Measurements from ENCODE around the gene INTS1. TPM values are rescaled to one million over a fixed set of nuclear protein-coding genes. Genes with fewer than 3 reads are reported as not detected.

The INTS1 gene
- total and polyA plus RNA-seq, 2 experiments from 2014 or later: 30.0 to 57.3 TPM

DNA sequence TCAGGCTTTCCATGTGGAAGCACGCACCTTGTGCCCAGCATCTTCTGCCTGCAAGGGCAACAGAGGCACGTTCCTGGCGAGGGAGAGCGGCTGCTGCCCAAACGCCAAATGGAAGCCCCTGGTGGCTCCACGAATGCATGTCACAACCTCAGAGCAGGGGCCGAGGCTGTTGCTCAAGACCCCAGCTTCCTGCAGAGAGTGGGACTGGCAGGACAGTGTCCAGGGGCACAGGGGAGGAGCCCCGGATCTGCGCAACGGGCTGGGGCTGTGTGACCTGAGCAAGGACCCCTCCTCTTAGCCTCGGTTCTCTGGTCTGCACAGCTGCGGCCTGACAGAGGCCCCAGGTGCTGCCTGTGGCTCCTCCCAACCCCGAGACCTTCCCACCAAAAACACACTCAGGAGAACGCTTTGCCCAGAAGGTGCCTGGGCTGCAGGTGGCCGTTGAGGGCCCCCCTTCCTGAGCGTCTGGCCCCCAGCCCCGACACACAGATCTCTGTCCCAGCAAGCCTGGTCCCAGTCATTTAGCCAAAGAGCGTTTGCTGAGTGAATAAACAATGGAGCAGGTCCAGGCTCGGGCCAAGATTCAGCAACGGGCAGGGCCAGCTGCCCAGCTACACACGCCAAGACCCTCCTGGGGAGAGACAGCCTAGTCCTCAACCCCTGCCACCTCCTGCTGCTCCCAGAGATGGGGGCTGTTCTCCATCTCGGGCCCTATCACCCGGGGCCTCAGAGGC, 46.1 kb downstream of the INTS1 start:
- no peak for TF ChIP-seq EZH2 (IDR thresholded peaks at IDR 0.05; ENCODE audit: borderline replicate concordance)
- no peak for TF ChIP-seq EZH2phosphoT487 (IDR thresholded peaks at IDR 0.05; ENCODE audit: low read depth, severe bottlenecking, unreplicated experiment)
- no peak for TF ChIP-seq CTCF (IDR thresholded peaks at IDR 0.05; ENCODE audit: poor library complexity)
- H3K36me3 ChIP-seq (replicated peaks; ENCODE audit: insufficient read depth, low read depth): no peaks in the 10 kb centered on the region
- peak overlapping the region; percentile 48 for H3K4me3 ChIP-seq
- H3K9me3 ChIP-seq (ENCODE audit: low read depth): no peaks in the 10 kb centered on the region
- H3K27ac ChIP-seq: peak overlapping the region; percentile 16
- no peak for DNase-seq (ENCODE audit: low spot score)
- peaks cover 46% of the 10 kb centered on the region for H3K4me1 ChIP-seq (ENCODE audit: insufficient read depth)
- 71% methylated on average over 23 of the region's 23 CpGs for WGBS (ENCODE audit: low lambda C conversion rate, missing lambda C conversion rate)
- H3K79me2 ChIP-seq: peaks cover 35% of the 10 kb centered on the region
- H2AFZ ChIP-seq: no peak overlapping the region
- no peaks in the 10 kb centered on the region for H3K9me2 ChIP-seq (replicated peaks; ENCODE audit: insufficient read depth)
- no peaks in the 10 kb centered on the region for H3K27me3 ChIP-seq
- no peaks in the 10 kb centered on the region for H4K20me1 ChIP-seq (ENCODE audit: insufficient read depth, poor library complexity, severe bottlenecking)
- H3K4me2 ChIP-seq: peak overlapping the region; percentile 97

DNA sequence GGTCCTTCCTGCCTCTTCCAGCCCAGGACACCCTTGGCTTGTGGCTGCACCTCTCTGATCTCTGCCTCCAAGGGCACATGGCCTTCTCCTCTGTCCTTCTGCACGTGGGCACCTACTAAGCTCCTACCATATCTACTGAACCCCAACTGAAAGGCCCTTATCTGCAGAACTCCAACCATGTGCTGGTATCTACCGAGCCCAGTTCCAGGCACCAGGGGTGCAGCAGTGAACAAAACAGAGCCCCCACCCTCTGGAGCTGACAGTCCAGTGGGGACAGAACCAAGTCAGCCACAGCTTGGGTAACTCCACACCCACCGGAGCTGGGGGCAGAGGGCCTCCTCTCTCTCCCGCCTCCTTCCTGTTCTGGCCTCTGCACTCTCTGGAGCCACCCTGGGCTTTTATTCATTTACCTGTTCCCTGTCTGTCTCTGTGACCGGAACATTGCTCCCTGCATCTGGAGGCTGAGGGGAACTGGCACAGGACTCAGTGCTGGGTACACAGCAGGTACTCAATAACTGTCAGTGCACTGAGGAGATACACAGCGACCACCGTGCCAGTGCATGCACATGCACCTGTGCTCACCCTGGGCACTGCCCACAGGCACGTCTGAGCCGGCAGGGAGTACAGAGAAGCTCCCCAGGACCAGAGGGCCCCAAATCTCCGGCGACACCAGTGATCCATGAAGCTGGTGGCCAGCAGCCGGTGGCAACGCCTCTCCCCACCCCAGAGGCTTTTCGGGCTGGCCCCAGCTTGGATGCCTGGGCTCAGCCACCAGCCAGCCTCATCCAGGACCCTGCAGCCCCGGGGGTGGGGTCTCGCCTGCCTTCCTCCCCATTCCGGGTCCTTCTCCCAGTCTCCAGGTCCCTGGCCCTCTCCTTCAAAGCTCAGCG, 46.9 kb downstream of the INTS1 start:
- no peaks in the 10 kb centered on the region for H3K9me3 ChIP-seq (ENCODE audit: low read depth)
- H3K27ac ChIP-seq: no peak overlapping the region
- H3K4me1 ChIP-seq (ENCODE audit: insufficient read depth): peaks cover 43% of the 10 kb centered on the region
- peak overlapping the region; percentile 97 for H3K4me2 ChIP-seq
- H2AFZ ChIP-seq: no peak overlapping the region
- TF ChIP-seq CTCF (IDR thresholded peaks at IDR 0.05; ENCODE audit: poor library complexity) (no peak), EZH2 (IDR thresholded peaks at IDR 0.05; ENCODE audit: borderline replicate concordance) (no peak), EZH2phosphoT487 (IDR thresholded peaks at IDR 0.05; ENCODE audit: low read depth, severe bottlenecking, unreplicated experiment) (no peak)
- H3K4me3 ChIP-seq: no peak overlapping the region
- peaks cover 35% of the 10 kb centered on the region for H3K79me2 ChIP-seq
- 88% methylated on average over 18 of the region's 18 CpGs for WGBS (ENCODE audit: low lambda C conversion rate, missing lambda C conversion rate)
- DNase-seq (ENCODE audit: low spot score): no peak
- H3K27me3 ChIP-seq: no peaks in the 10 kb centered on the region
- no peaks in the 10 kb centered on the region for H3K36me3 ChIP-seq (replicated peaks; ENCODE audit: insufficient read depth, low read depth)
- H4K20me1 ChIP-seq (ENCODE audit: insufficient read depth, poor library complexity, severe bottlenecking): no peaks in the 10 kb centered on the region
- no peaks in the 10 kb centered on the region for H3K9me2 ChIP-seq (replicated peaks; ENCODE audit: insufficient read depth)

DNA sequence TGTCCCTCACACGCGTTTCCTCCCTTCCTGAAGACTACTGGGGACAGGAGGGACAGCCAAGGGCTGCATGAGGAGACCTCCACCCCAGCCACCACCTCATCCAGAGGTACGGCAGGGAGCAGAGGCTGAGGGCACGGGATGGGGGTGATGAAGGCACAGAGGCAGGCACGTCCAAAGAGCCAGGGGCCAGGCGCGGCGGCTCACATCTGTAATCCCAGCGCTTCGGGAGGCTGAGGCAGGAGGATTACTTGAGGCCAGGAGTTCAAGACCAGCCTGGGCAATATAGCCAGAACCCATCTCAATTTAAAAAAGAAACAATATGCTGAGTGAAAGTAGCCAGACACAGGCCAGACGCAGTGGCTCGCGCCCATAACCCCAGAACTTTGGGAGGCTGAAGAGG, 48.2 kb downstream of the INTS1 start:
- H3K27ac ChIP-seq: peak overlapping the region; percentile 51
- H3K9me3 ChIP-seq (ENCODE audit: low read depth): no peaks in the 10 kb centered on the region
- H3K4me1 ChIP-seq (ENCODE audit: insufficient read depth): peaks cover 30% of the 10 kb centered on the region
- H3K79me2 ChIP-seq: peaks cover 35% of the 10 kb centered on the region
- no peaks in the 10 kb centered on the region for H3K9me2 ChIP-seq (replicated peaks; ENCODE audit: insufficient read depth)
- no peaks in the 10 kb centered on the region for H3K27me3 ChIP-seq
- no peak overlapping the region for H2AFZ ChIP-seq
- no peaks in the 10 kb centered on the region for H4K20me1 ChIP-seq (ENCODE audit: insufficient read depth, poor library complexity, severe bottlenecking)
- H3K36me3 ChIP-seq (replicated peaks; ENCODE audit: insufficient read depth, low read depth): no peaks in the 10 kb centered on the region
- WGBS (ENCODE audit: low lambda C conversion rate, missing lambda C conversion rate): 92% methylated on average over 13 of the region's 13 CpGs
- no peak for TF ChIP-seq EZH2 (IDR thresholded peaks at IDR 0.05; ENCODE audit: borderline replicate concordance)
- no peak for TF ChIP-seq EZH2phosphoT487 (IDR thresholded peaks at IDR 0.05; ENCODE audit: low read depth, severe bottlenecking, unreplicated experiment)
- no peak for TF ChIP-seq CTCF (IDR thresholded peaks at IDR 0.05; ENCODE audit: poor library complexity)
- no peak for DNase-seq (ENCODE audit: low spot score)
- no peak overlapping the region for H3K4me3 ChIP-seq
- H3K4me2 ChIP-seq: peak overlapping the region; percentile 51

Data from hepatocyte (in vitro differentiated cells).